SK-N-SH (cell line): ENCODE results near the gene HIF1A.

ENCODE experiments used
- CTCF ChIP-seq: fragments of 200-600 bp; sonication (generic); IDR thresholded peaks from 2 replicates; pipeline ENCODE4 v1.6.1; 2017; ENCODE audit warnings: antibody characterized with exemption, mild to moderate bottlenecking, moderate library complexity
- ELF1 ChIP-seq: IDR thresholded peaks from 2 replicates; pipeline ENCODE4 v1.4.0; 2012
- GATA2 ChIP-seq: sonication (generic); formaldehyde crosslinking; IDR thresholded peaks from 2 replicates; pipeline ENCODE4 v1.5.0; 2020; ENCODE audit warnings: mild to moderate bottlenecking, missing genetic modification reagents
- TAF1 ChIP-seq: IDR thresholded peaks from 2 replicates; pipeline ENCODE4 v1.6.1; 2012; ENCODE audit warnings: low read depth, mild to moderate bottlenecking, low read length, moderate library complexity, borderline replicate concordance

- TF ChIP-seq CTCF (no peak), GATA2 (CRISPR knock-in tag) (no peak), ELF1 (no peak), TAF1 (no peak)
Observed at GRCh38 chr14:61651355-61651754, 44.0 kb upstream of the HIF1A start.
